Epithelial cell of proximal tubule (primary cell): Measurements from ENCODE around the gene SMTNL2. TPM values are rescaled to one million over a fixed set of nuclear protein-coding genes. Genes with fewer than 3 reads are reported as not detected.

Experiments
- DNase-seq: peaks from one replicate; pipeline ENCODE4 v3.0.0-alpha.2; 2011; ENCODE audit warnings: low read depth
- H3K4me3 ChIP-seq: 2 replicates; pipeline ENCODE4 v1.5.1; 2011; ENCODE audit warnings: low read depth, mild to moderate bottlenecking, low read length
- CTCF ChIP-seq: conservative IDR thresholded peaks from 2 replicates; pipeline ENCODE4 v1.5.1; 2012; ENCODE audit warnings: low read depth, mild to moderate bottlenecking, low read length
- total RNA-seq: library from RNA; depleted of rRNA; stranded (reverse); fragments of >200 nt; gene quantifications from 2 replicates; pipeline ENCODE4 v1.2.3, GENCODE V29; 2015

Gene SMTNL2
- total RNA-seq, 1 donor from 2014 or later, result 1.3 TPM

GRCh38 chr17:4562015-4562969 lies 22.0 kb upstream of the SMTNL2 start:
- TF ChIP-seq CTCF, result no peak
- DNase-seq, result no peak
- no peak overlapping the region for H3K4me3 ChIP-seq

- no peak for DNase-seq
- H3K4me3 ChIP-seq, result no peak overlapping the region
- TF ChIP-seq CTCF, result peak; percentile 91
Measured at GRCh38 chr17:4565209-4566141, 18.9 kb upstream of the SMTNL2 start.

- peak; percentile 89 for TF ChIP-seq CTCF
- H3K4me3 ChIP-seq, result no peak overlapping the region
- DNase-seq, result no peak
Measured at GRCh38 chr17:4566785-4567184, 17.5 kb upstream of the SMTNL2 start.

- TF ChIP-seq CTCF, result no peak
- no peak overlapping the region for H3K4me3 ChIP-seq
- no peak for DNase-seq
Measured at GRCh38 chr17:4569591-4569990, 14.7 kb upstream of the SMTNL2 start.

- no peak for TF ChIP-seq CTCF
- no peak overlapping the region for H3K4me3 ChIP-seq
- DNase-seq, result no peak
Measured at GRCh38 chr17:4572131-4572530, 12.2 kb upstream of the SMTNL2 start.

- no peak for DNase-seq
- H3K4me3 ChIP-seq, result no peak overlapping the region
- TF ChIP-seq CTCF, result no peak
Measured at GRCh38 chr17:4573115-4573514, 11.2 kb upstream of the SMTNL2 start.
